ENCODE measurements around the gene ERVMER34-1.

ERVMER34-1 gene

GRCh38 chr4:52750213-52750612 is 1.0 kb downstream of the ERVMER34-1 start:
- FAIRE-seq, result no peak
- TF ChIP-seq, protein P1, sequence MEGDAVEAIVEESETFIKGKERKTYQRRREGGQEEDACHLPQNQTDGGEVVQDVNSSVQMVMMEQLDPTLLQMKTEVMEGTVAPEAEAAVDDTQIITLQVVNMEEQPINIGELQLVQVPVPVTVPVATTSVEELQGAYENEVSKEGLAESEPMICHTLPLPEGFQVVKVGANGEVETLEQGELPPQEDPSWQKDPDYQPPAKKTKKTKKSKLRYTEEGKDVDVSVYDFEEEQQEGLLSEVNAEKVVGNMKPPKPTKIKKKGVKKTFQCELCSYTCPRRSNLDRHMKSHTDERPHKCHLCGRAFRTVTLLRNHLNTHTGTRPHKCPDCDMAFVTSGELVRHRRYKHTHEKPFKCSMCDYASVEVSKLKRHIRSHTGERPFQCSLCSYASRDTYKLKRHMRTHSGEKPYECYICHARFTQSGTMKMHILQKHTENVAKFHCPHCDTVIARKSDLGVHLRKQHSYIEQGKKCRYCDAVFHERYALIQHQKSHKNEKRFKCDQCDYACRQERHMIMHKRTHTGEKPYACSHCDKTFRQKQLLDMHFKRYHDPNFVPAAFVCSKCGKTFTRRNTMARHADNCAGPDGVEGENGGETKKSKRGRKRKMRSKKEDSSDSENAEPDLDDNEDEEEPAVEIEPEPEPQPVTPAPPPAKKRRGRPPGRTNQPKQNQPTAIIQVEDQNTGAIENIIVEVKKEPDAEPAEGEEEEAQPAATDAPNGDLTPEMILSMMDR (IDR thresholded peaks at IDR 0.05; ENCODE audit: insufficient read depth, missing control alignments), result no peak
- DNase-seq (ENCODE audit: insufficient read length, low spot score), result no peak

DNA sequence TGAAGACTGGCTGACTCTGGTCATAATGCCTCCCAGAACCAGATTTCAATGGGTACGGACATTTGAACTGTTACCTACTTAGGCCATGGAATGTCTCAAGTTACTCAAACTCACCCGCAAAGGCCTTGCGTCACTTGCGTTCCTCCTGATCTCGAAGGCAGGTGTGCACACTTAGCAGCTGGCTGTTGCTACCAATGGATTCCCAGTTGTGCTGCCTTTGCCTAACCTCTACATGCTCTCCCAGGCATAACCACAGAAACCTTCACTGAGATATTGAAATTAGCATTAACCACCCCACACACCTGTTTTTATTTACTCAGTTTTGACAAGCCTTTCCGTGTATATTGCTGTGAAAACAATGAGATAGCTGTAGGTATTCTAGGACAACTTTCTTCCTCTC is 2.8 kb downstream of the ERVMER34-1 start:
- TF ChIP-seq, protein P1 (IDR thresholded peaks at IDR 0.05; ENCODE audit: insufficient read depth, missing control alignments), result no peak
- DNase-seq (ENCODE audit: insufficient read length, low spot score) (no peak), FAIRE-seq (no peak)

- no peak for DNase-seq (ENCODE audit: insufficient read length, low spot score)
- FAIRE-seq, result no peak
- TF ChIP-seq, protein P1 (IDR thresholded peaks at IDR 0.05; ENCODE audit: insufficient read depth, missing control alignments), result no peak
Observed at GRCh38 chr4:52744588-52744987, 6.6 kb downstream of the ERVMER34-1 start.

GRCh38 chr4:52743444-52744019 is 7.7 kb downstream of the ERVMER34-1 start:
- TF ChIP-seq, protein P1 (IDR thresholded peaks at IDR 0.05; ENCODE audit: insufficient read depth, missing control alignments), result no peak
- no peak for DNase-seq (ENCODE audit: insufficient read length, low spot score)
- no peak for FAIRE-seq

DNA sequence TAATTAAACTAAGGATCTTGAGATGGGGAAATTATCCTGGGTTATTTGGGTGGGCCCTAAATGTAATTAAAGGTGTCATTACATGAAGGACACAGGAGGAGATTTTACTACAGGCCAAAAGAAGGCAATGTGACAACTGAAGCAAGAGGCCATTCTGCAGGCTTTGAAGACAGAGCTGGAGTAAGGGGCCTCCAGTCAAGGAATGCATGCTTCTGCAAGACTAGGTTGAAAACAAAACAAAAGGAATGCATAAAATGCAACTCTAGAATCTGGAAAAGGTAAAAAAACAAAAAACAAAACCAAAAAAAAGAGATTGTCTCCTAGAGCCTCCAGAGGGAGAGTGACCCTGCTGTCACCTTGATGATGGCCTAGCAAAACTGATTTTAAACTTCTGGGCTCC is 21.6 kb downstream of the ERVMER34-1 start:
- TF ChIP-seq, protein P1 (IDR thresholded peaks at IDR 0.05; ENCODE audit: insufficient read depth, missing control alignments), result no peak
- DNase-seq (ENCODE audit: insufficient read length, low spot score) (no peak), FAIRE-seq (no peak)

DNA sequence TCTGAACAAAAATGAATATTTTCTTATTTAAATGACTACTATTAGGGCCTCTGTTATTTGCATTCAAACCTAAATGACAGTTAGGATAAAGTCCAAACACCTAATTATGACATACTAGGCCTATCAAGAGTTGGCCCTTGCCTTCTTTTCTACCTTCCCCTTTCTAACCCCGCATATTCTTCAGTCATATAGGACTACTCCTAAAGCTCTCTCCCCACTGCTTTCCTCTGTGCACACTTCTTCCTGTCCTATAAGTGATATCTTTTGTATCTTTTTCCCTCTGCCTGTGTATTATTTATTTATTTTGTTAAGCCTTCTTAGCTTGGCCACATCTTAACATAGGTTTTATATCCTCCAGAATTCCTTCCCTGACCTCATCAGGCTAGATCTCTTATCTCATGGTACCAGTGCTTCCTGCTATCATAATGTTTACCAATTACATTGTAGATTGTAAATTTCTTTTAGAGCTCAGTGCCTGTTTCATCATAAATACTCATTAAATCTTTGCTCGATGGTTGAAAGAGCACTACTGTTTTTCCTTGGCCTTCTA is 22.5 kb downstream of the ERVMER34-1 start:
- TF ChIP-seq, protein P1 (IDR thresholded peaks at IDR 0.05; ENCODE audit: insufficient read depth, missing control alignments), result no peak
- DNase-seq (ENCODE audit: insufficient read length, low spot score) (no peak), FAIRE-seq (no peak)

DNA sequence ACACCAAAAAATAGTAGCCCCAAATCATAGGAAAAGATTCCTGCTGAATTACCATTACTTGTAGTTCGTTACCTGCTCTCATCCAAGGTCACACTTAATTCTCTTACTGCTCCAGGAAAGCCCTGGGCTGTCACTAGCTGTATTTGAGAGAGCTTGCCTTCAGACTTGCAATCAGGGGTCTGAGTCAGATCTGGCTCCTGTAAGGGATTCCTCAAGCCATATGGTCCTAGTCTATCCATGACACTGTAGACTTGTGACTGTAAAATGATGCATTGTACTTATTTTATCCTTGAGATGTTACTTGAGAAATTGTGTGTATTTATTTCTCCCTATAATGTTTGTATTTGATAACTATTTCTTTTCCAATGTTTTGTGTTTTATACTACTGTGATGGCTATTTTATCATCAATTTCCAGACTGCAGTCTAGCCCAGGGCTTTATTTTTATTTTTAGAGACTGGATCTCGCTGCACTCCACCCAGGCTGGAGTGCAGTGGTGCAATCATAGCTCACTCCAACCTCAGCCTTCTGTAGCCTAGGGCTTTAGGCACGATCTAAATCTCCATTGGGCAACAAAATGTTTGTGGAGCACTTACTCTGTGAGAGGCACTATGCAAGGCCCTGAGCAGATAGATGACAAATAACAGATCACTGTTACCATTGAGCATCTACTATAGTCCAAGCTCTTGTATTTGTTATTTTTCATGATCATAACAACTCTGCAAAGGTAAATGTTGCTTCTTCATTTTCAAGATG is 24.2 kb downstream of the ERVMER34-1 start:
- DNase-seq (ENCODE audit: insufficient read length, low spot score) (no peak), FAIRE-seq (no peak)
- TF ChIP-seq, protein P1 (IDR thresholded peaks at IDR 0.05; ENCODE audit: insufficient read depth, missing control alignments), result no peak

Data from D721Med (cell line).